IPS-11a (cell line): ENCODE measurements around the gene SMAD3.

Experiments
- H3K4me3 ChIP-seq: one replicate; pipeline ENCODE4 v1.5.1; 2013; ENCODE audit warnings: low read depth, low read length, control low read depth

Gene SMAD3

GRCh38 chr15:67035886-67036285 lies 29.5 kb upstream of the SMAD3 start:
- no peak overlapping the region for H3K4me3 ChIP-seq

- H3K4me3 ChIP-seq = no peak overlapping the region
Observed at GRCh38 chr15:67036775-67037555, 28.4 kb upstream of the SMAD3 start.

GRCh38 chr15:67037694-67038093 lies 27.7 kb upstream of the SMAD3 start:
- no peak overlapping the region for H3K4me3 ChIP-seq

GRCh38 chr15:67038736-67039135 lies 26.7 kb upstream of the SMAD3 start:
- H3K4me3 ChIP-seq = no peak overlapping the region

GRCh38 chr15:67039384-67040075 lies 25.9 kb upstream of the SMAD3 start:
- H3K4me3 ChIP-seq = no peak overlapping the region

- no peak overlapping the region for H3K4me3 ChIP-seq
Observed at GRCh38 chr15:67040277-67040676, 25.1 kb upstream of the SMAD3 start.

GRCh38 chr15:67042551-67043142 lies 22.8 kb upstream of the SMAD3 start:
- H3K4me3 ChIP-seq = no peak overlapping the region

- no peak overlapping the region for H3K4me3 ChIP-seq
Observed at GRCh38 chr15:67043939-67044771, 21.2 kb upstream of the SMAD3 start.

GRCh38 chr15:67047149-67047661 lies 18.2 kb upstream of the SMAD3 start:
- H3K4me3 ChIP-seq = no peak overlapping the region

GRCh38 chr15:67048281-67049279 lies 16.8 kb upstream of the SMAD3 start:
- no peak overlapping the region for H3K4me3 ChIP-seq

- no peak overlapping the region for H3K4me3 ChIP-seq
Observed at GRCh38 chr15:67049351-67050044, 15.9 kb upstream of the SMAD3 start.

GRCh38 chr15:67050062-67050461 lies 15.3 kb upstream of the SMAD3 start:
- no peak overlapping the region for H3K4me3 ChIP-seq

- no peak overlapping the region for H3K4me3 ChIP-seq
Observed at GRCh38 chr15:67050522-67051087, 14.8 kb upstream of the SMAD3 start.

GRCh38 chr15:67051088-67052045 lies 14.0 kb upstream of the SMAD3 start:
- no peak overlapping the region for H3K4me3 ChIP-seq

- no peak overlapping the region for H3K4me3 ChIP-seq
Observed at GRCh38 chr15:67054676-67055075, 10.7 kb upstream of the SMAD3 start.

GRCh38 chr15:67059127-67059553 lies 6.3 kb upstream of the SMAD3 start:
- no peak overlapping the region for H3K4me3 ChIP-seq

- no peak overlapping the region for H3K4me3 ChIP-seq
Observed at GRCh38 chr15:67061811-67062368, 3.5 kb upstream of the SMAD3 start.
